GM12878 (cell line): ENCODE data around the gene HDDC2. TPM values are rescaled to one million over a fixed set of nuclear protein-coding genes. Genes with fewer than 3 reads are reported as not detected.

Experiments
- ATAC-seq: fragments of 200-7000 bp; cut with Tn5 transposase; 3 replicates; pipeline ENCODE4 v1.9.1; 2020; ENCODE audit warnings: mild to moderate bottlenecking, moderate library complexity
- BruUV-seq: library from RNA; stranded (reverse); fragments of 400-500 nt; replicated peaks from 2 replicates; lab custom pipeline; 2021; lab: Mats Ljungman, UMichigan
- CTCF ChIA-PET: fragments of 300-600 bp; sonication (Branson Sonifier 250); formaldehyde crosslinking; extraction: SDS; loops from one replicate; lab custom pipeline; 2021; ENCODE audit warnings: inconsistent platforms; lab: Yijun Ruan, JAX
- POLR2A ChIA-PET: fragments of 350-600 bp; formaldehyde crosslinking; extraction: SDS; loops from one replicate; lab custom pipeline; 2021; ENCODE audit warnings: inconsistent platforms; lab: Charles Lee
- RAD21 ChIA-PET: fragments of 300-600 bp; sonication (Branson Sonifier 250); formaldehyde crosslinking; loops from one replicate; lab custom pipeline; 2023; ENCODE audit warnings: antibody characterized with exemption; ENCODE audit not compliant: unreplicated experiment; lab: Charles Lee
- SMC1A ChIA-PET: fragments of 300-600 bp; sonication (Branson Sonifier 250); formaldehyde crosslinking; loops from one replicate; lab custom pipeline; 2023; ENCODE audit not compliant: unreplicated experiment, uncharacterized antibody; lab: Charles Lee
- DNase-seq: peaks from one replicate; pipeline ENCODE4 v3.0.0-alpha.2; 2011; ENCODE audit warnings: low read depth, low spot score
- FAIRE-seq: peaks from 3 replicates; lab custom pipeline; 2011; peaks lifted over from hg19 to GRCh38; lab: Jason Lieb, UNC
- H2AFZ ChIP-seq: 2 replicates; pipeline ENCODE4 v1.6.0; 2011; ENCODE audit warnings: low read depth, low read length, control low read depth; ENCODE audit not compliant: control insufficient read depth
- H3K27ac ChIP-seq: 2 replicates; pipeline ENCODE4 v1.5.1; 2011; ENCODE audit warnings: control low read depth; ENCODE audit not compliant: control insufficient read depth, insufficient read depth
- H3K27me3 ChIP-seq, 2 experiments: replicated peaks in 1 of 2; 2 replicates each; pipeline versions ENCODE4 v1.6.0 to v1.6.1; 2011; ENCODE audit warnings: low read length in 1 of 2; ENCODE audit not compliant: control insufficient read depth in 2 of 2, insufficient read depth in 2 of 2
- H3K36me3 ChIP-seq, 2 experiments: 2 replicates each; pipeline ENCODE4 v1.5.1; 2011; ENCODE audit warnings: low read length in 1 of 2; ENCODE audit not compliant: control insufficient read depth in 2 of 2, insufficient read depth in 2 of 2
- H3K4me1 ChIP-seq: 2 replicates; pipeline ENCODE4 v1.6.1; 2011; ENCODE audit warnings: mild to moderate bottlenecking, low read length, moderate library complexity, mixed read lengths; ENCODE audit not compliant: control insufficient read depth, insufficient read depth
- H3K4me2 ChIP-seq: 2 replicates; pipeline ENCODE4 v1.6.0; 2011; ENCODE audit warnings: control low read depth; ENCODE audit not compliant: control insufficient read depth, insufficient read depth
- H3K4me3 ChIP-seq: fragments of 200-600 bp; sonication (generic); 2 replicates; pipeline ENCODE4 v1.5.1; 2016
- H3K79me2 ChIP-seq: 2 replicates; pipeline ENCODE4 v1.6.0; 2011; ENCODE audit warnings: low read length; ENCODE audit not compliant: control insufficient read depth, insufficient read depth
- H3K9ac ChIP-seq: 2 replicates; pipeline ENCODE4 v1.8.0; 2011; ENCODE audit warnings: low read length, control low read depth, mixed read lengths; ENCODE audit not compliant: control insufficient read depth, insufficient read depth
- H3K9me3 ChIP-seq: replicated peaks from 3 replicates; pipeline ENCODE4 v1.5.1; 2011; ENCODE audit warnings: mild to moderate bottlenecking, low read length; ENCODE audit not compliant: control insufficient read depth, insufficient read depth
- H4K20me1 ChIP-seq: 2 replicates; pipeline ENCODE4 v1.6.0; 2011; ENCODE audit not compliant: control insufficient read depth, insufficient read depth
- BMI1 ChIP-seq: fragments of 450-650 bp; IDR thresholded peaks from 2 replicates; pipeline ENCODE4 v1.6.1; 2016; ENCODE audit warnings: mild to moderate bottlenecking, moderate library complexity, borderline replicate concordance
- ETV6 ChIP-seq, 2 experiments: fragments of 450-650 bp in 1 of 2; IDR thresholded peaks in 1 of 2; conservative IDR thresholded peaks in 1 of 2; 2 replicates each; pipeline ENCODE4 v1.6.1; 2014; ENCODE audit warnings: antibody characterized with exemption in 1 of 2, borderline replicate concordance in 1 of 2, low read depth in 1 of 2, mild to moderate bottlenecking in 1 of 2, moderate library complexity in 1 of 2
- IRF4 ChIP-seq: IDR thresholded peaks from 2 replicates; pipeline ENCODE4 v1.6.1; 2011; ENCODE audit warnings: low read depth, low read length
- MEF2A ChIP-seq: IDR thresholded peaks from 2 replicates; pipeline ENCODE4 v1.6.1; 2011; ENCODE audit warnings: low read depth, mild to moderate bottlenecking, low read length, moderate library complexity; ENCODE audit not compliant: insufficient read depth
- POLR2AphosphoS5 ChIP-seq: IDR thresholded peaks from 2 replicates; pipeline ENCODE4 v1.6.1; 2011; ENCODE audit warnings: mild to moderate bottlenecking, low read length, inconsistent platforms
- RUNX3 ChIP-seq: IDR thresholded peaks from 2 replicates; pipeline ENCODE4 v1.6.1; 2012; ENCODE audit warnings: low read length, inconsistent platforms
- SMAD5 ChIP-seq: IDR thresholded peaks from 2 replicates; pipeline ENCODE4 v1.6.1; 2016; ENCODE audit warnings: antibody characterized with exemption, low read depth
- SRF ChIP-seq, 2 experiments: IDR thresholded peaks; 2 replicates each; pipeline ENCODE4 v1.6.1; 2011; ENCODE audit warnings: low read depth in 2 of 2, low read length in 2 of 2, mild to moderate bottlenecking in 1 of 2, moderate library complexity in 1 of 2
- SUZ12 ChIP-seq: fragments of 200-600 bp; sonication (generic); IDR thresholded peaks from one replicate; pipeline ENCODE4 v1.6.1; 2018; ENCODE audit warnings: antibody characterized with exemption, mild to moderate bottlenecking; ENCODE audit not compliant: unreplicated experiment
- TARDBP ChIP-seq: IDR thresholded peaks from 2 replicates; pipeline ENCODE4 v1.6.1; 2016; ENCODE audit warnings: borderline replicate concordance
- TCF7 ChIP-seq: IDR thresholded peaks from 2 replicates; pipeline ENCODE4 v1.6.1; 2014; ENCODE audit warnings: antibody characterized with exemption, borderline replicate concordance
- ZNF274 ChIP-seq: IDR thresholded peaks from one replicate; pipeline ENCODE4 v1.8.0; 2011; ENCODE audit not compliant: insufficient read length, insufficient read depth
- ZNF384 ChIP-seq: IDR thresholded peaks from 2 replicates; pipeline ENCODE4 v1.6.1; 2012; ENCODE audit warnings: low read depth, mild to moderate bottlenecking, low read length, improper control_type of control experiment, borderline replicate concordance
- WGBS: methylation state at CpG from one replicate; pipeline ENCODE4 v1.1.6; 2016; ENCODE audit warnings: low lambda C conversion rate; ENCODE audit not compliant: insufficient replicate concordance, insufficient coverage; ENCODE audit errors: missing lambda C conversion rate; 5-methylcytosine and 5-hydroxymethylcytosine counted together
- in situ Hi-C: fragments of 300-500 bp; cut with MboI; formaldehyde crosslinking; loops from 9 replicates; pipeline ENCODE4 v1.14.3; 2018; ENCODE audit warnings: mixed read lengths
- intact Hi-C: fragments of 100-400 bp; cut with micrococcal nuclease; formaldehyde crosslinking; loops from one replicate; pipeline ENCODE4 v1.14.2; 2022; ENCODE audit not compliant: unreplicated experiment
- polyA plus RNA-seq, 11 experiments: library from polyadenylated mRNA; depleted of rRNA in 4 of 11; unstranded in 6 of 11; stranded (reverse) in 5 of 11; fragments of >200 nt; fragmentation: Nextera tagmentation in 4 of 11; fragmentation: Illumina TruSeq in 1 of 11; extraction: Ambion mirVana in 4 of 11; extraction: Trizol in 1 of 11; gene quantifications; 1 replicate in 1 of 11; 2 replicates in 10 of 11; pipeline versions ENCODE4 v1.2.1 to v1.2.3, GENCODE V29; 2011 to 2016; ENCODE audit warnings: inconsistent platforms in 2 of 11, missing spikeins in 2 of 11, low read depth in 1 of 11
- total RNA-seq, 4 experiments: library from RNA; depleted of rRNA in 3 of 4; stranded (reverse); fragments of >200 nt in 3 of 4; fragmentation: Illumina TruSeq in 1 of 4; extraction: Trizol in 1 of 4; gene quantifications; 2 replicates each; pipeline versions ENCODE4 v1.2.1 to v1.2.3, GENCODE V29; 2013 to 2021
- TF ChIP-seq, protein P1 (sequence below): IDR thresholded peaks from 2 replicates; pipeline ENCODE4 v1.6.1; 2012; ENCODE audit warnings: low read depth, low read length, improper control_type of control experiment
- TF ChIP-seq, protein P2 (sequence below): IDR thresholded peaks from 2 replicates; pipeline ENCODE4 v1.6.1; 2011; ENCODE audit warnings: mild to moderate bottlenecking, low read depth, low read length, moderate library complexity; ENCODE audit not compliant: insufficient replicate concordance
- TF ChIP-seq, protein P3 (sequence below): IDR thresholded peaks from 2 replicates; pipeline ENCODE4 v1.6.1; 2012; ENCODE audit warnings: low read length, inconsistent platforms
- TF ChIP-seq, protein P4 (sequence below): fragments of 450-650 bp; conservative IDR thresholded peaks from 2 replicates; pipeline ENCODE4 v1.6.1; 2017; ENCODE audit warnings: mild to moderate bottlenecking, moderate library complexity

The HDDC2 gene
- total and polyA plus RNA-seq, 10 of the 15 experiments (the other 5 are each of a cell fraction or from before 2014, with no cell fraction given), result 54.5 to 148 (median 92.7) TPM

DNA sequence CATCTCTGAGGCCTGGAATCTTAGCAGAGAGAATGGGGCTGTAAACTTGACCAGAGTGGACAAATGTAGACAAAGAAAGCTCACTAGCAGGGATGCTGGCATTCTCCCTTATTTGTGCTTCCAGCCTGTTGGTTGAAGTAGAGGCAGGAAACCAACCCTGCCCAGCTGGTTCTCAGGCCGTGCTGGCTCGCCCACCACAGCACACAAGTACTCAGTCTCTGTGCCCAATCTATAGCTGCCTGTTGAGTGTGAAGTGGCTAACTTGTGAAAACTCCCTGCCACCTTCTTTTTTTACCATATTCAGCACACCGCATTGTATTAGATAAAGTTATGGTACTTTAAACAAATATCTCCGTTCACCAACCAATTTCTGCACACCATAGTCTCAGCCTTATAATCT, 37.3 kb downstream of the HDDC2 start (continued):
- TF ChIP-seq, protein P1, sequence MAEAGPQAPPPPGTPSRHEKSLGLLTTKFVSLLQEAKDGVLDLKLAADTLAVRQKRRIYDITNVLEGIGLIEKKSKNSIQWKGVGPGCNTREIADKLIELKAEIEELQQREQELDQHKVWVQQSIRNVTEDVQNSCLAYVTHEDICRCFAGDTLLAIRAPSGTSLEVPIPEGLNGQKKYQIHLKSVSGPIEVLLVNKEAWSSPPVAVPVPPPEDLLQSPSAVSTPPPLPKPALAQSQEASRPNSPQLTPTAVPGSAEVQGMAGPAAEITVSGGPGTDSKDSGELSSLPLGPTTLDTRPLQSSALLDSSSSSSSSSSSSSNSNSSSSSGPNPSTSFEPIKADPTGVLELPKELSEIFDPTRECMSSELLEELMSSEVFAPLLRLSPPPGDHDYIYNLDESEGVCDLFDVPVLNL, result no peak
- TF ChIP-seq TCF7 (no peak), POLR2AphosphoS5 (no peak)

DNA sequence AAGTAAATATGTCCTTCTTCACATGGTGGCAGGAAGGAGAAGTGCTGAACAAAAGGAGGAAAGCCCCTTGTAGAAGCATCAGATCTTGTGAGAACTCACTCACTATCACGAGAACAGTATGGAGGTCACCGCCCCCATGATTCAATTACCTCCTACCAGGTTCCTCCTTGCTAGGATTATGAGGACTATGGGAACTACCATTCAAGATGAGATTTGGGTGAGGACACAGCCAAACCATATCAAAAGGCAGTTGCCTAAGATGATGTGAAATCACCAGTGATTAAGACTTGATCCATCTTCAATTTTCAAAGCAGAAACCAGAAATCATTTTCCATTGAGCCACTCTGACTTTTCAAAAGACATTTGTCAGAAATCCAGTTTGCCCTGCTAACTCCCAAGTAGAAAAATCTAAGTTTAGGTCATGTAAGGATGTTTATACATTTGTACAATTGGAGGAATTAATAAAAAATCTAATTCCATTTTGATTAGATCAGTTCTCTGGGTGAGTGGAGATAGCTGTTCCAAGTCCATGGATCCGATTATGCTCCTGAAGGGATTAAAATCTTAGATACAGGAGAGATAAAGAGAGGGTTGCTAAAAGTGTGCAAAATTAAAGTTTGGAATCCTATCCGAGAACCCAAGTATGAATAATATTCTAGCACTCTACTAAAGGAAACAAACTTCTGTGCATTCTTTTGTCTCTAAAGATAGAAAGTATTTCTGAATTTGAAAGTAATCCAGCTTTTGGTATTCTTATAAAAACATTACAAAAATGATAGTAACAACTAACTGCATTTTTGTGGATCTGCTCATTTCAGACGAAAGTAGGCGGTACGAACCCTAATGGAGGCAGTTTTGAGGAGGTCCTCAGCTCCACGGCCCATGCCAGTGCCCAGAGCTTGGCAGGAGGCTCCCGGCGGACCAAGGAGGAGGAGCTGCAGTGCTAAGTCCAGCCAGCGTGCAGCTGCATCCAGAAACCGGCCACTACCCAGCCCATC, 39.5 kb downstream of the HDDC2 start:
- in situ Hi-C loops, result no loop called here
- ChIA-PET CTCF (no interaction called here), SMC1A (no interaction called here), RAD21 (no interaction called here), POLR2A (no interaction called here)
- no peaks in the 10 kb centered on the region for H3K9me3 ChIP-seq
- intact Hi-C loops, result no loop called here
- no peak overlapping the region for H3K9ac ChIP-seq
- no peaks in the 10 kb centered on the region for H4K20me1 ChIP-seq
- DNase-seq, result no peak
- 70% methylated on average over 12 of the region's 12 CpGs for WGBS
- H3K36me3 ChIP-seq, result no peaks in the 10 kb centered on the region
- no TSS peak for BruUV-seq
- H3K4me3 ChIP-seq, result no peak overlapping the region
- H3K79me2 ChIP-seq, result no peaks in the 10 kb centered on the region
- H3K4me1 ChIP-seq, result no peaks in the 10 kb centered on the region
- no peak overlapping the region for H3K27ac ChIP-seq
- no peak for ATAC-seq
- no peak overlapping the region for H2AFZ ChIP-seq
- no peak for FAIRE-seq
- no peak overlapping the region for H3K4me2 ChIP-seq
- no peaks in the 10 kb centered on the region for H3K27me3 ChIP-seq
- TF ChIP-seq BMI1 (no peak), SRF (IDR thresholded peaks at IDR 0.05; ENCODE audit: low read depth in 2 of 2, low read length in 2 of 2) (no peak), ETV6 (conservative IDR thresholded peaks at IDR 0.05 in 1 of 2, IDR thresholded peaks at IDR 0.05 in 1 of 2; ENCODE audit: borderline replicate concordance in 1 of 2, low read depth in 1 of 2) (no peak), RUNX3 (no peak), SUZ12 (no peak), TARDBP (no peak), IRF4 (no peak), SMAD5 (no peak), ZNF384 (no peak), MEF2A (no peak), ZNF274 (no peak)
- TF ChIP-seq, protein P2, sequence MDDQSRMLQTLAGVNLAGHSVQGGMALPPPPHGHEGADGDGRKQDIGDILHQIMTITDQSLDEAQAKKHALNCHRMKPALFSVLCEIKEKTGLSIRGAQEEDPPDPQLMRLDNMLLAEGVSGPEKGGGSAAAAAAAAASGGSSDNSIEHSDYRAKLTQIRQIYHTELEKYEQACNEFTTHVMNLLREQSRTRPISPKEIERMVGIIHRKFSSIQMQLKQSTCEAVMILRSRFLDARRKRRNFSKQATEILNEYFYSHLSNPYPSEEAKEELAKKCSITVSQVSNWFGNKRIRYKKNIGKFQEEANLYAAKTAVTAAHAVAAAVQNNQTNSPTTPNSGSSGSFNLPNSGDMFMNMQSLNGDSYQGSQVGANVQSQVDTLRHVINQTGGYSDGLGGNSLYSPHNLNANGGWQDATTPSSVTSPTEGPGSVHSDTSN, result no peak
- TF ChIP-seq, protein P3, sequence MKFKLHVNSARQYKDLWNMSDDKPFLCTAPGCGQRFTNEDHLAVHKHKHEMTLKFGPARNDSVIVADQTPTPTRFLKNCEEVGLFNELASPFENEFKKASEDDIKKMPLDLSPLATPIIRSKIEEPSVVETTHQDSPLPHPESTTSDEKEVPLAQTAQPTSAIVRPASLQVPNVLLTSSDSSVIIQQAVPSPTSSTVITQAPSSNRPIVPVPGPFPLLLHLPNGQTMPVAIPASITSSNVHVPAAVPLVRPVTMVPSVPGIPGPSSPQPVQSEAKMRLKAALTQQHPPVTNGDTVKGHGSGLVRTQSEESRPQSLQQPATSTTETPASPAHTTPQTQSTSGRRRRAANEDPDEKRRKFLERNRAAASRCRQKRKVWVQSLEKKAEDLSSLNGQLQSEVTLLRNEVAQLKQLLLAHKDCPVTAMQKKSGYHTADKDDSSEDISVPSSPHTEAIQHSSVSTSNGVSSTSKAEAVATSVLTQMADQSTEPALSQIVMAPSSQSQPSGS, result no peak
- TF ChIP-seq, protein P4, sequence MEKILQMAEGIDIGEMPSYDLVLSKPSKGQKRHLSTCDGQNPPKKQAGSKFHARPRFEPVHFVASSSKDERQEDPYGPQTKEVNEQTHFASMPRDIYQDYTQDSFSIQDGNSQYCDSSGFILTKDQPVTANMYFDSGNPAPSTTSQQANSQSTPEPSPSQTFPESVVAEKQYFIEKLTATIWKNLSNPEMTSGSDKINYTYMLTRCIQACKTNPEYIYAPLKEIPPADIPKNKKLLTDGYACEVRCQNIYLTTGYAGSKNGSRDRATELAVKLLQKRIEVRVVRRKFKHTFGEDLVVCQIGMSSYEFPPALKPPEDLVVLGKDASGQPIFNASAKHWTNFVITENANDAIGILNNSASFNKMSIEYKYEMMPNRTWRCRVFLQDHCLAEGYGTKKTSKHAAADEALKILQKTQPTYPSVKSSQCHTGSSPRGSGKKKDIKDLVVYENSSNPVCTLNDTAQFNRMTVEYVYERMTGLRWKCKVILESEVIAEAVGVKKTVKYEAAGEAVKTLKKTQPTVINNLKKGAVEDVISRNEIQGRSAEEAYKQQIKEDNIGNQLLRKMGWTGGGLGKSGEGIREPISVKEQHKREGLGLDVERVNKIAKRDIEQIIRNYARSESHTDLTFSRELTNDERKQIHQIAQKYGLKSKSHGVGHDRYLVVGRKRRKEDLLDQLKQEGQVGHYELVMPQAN, result no peak
